H1 (cell line): ENCODE results near the gene OPCML.

Experiments used
- ATF3 ChIP-seq: IDR thresholded peaks from 2 replicates; pipeline ENCODE4 v1.6.1; 2011; ENCODE audit warnings: low read depth, mild to moderate bottlenecking, low read length; ENCODE audit not compliant: insufficient read depth
- CTCF ChIP-seq, 3 experiments: IDR thresholded peaks; 1 replicate in 2 of 3; 2 replicates in 1 of 3; pipeline versions ENCODE4 v1.5.1 to v1.6.1; 2011; ENCODE audit warnings: low read length in 3 of 3, mild to moderate bottlenecking in 3 of 3, inconsistent platforms in 2 of 3, low read depth in 1 of 3, moderate library complexity in 1 of 3; ENCODE audit not compliant: insufficient read depth in 1 of 3; ENCODE audit errors: control extremely low read depth in 1 of 3
- JUN ChIP-seq: IDR thresholded peaks from 2 replicates; pipeline ENCODE4 v1.6.1; 2011; ENCODE audit warnings: low read depth, mild to moderate bottlenecking, improper control_type of control experiment, low read length
- POLR2A ChIP-seq, 2 experiments: IDR thresholded peaks; 1 replicate in 1 of 2; 2 replicates in 1 of 2; pipeline ENCODE4 v1.6.1; 2011; ENCODE audit warnings: low read depth in 2 of 2, low read length in 2 of 2, mild to moderate bottlenecking in 2 of 2; ENCODE audit errors: control extremely low read depth in 1 of 2
- POU5F1 ChIP-seq: IDR thresholded peaks from 2 replicates; pipeline ENCODE4 v1.6.1; 2011; ENCODE audit warnings: low read depth, mild to moderate bottlenecking, low read length, moderate library complexity
- RFX5 ChIP-seq: IDR thresholded peaks from 2 replicates; pipeline ENCODE4 v1.6.1; 2011; ENCODE audit warnings: low read depth, low read length, improper control_type of control experiment, borderline replicate concordance
- RNF2 ChIP-seq: fragments of 200-900, 300-1000 bp; sonication (generic); IDR thresholded peaks from 2 replicates; pipeline ENCODE4 v1.7.1; 2016; ENCODE audit warnings: borderline replicate concordance, low read depth, mild to moderate bottlenecking, antibody characterized with exemption, low read length; ENCODE audit not compliant: poor library complexity, severe bottlenecking; ENCODE audit errors: missing control alignments

GRCh38 chr11:132564091-132564885 lies 968.0 kb downstream of the OPCML start:
- TF ChIP-seq RNF2 (no peak), JUN (no peak), POLR2A (IDR thresholded peaks at IDR 0.05; ENCODE audit: control extremely low read depth in 1 of 2, low read depth in 2 of 2, low read length in 2 of 2) (no peak), ATF3 (no peak), RFX5 (no peak), CTCF (IDR thresholded peaks at IDR 0.05; ENCODE audit: control extremely low read depth in 1 of 3, insufficient read depth in 1 of 3, low read depth in 1 of 3, low read length in 3 of 3) (no peak), POU5F1 (no peak)
